Activated naive CD4-positive, alpha-beta T cell (primary cell): Measurements from ENCODE around the gene CAMK2B.

Experiments used
- DNase-seq, 4 experiments: peaks; one replicate each; lab custom pipeline; 2025; lab: John Stamatoyannopoulos, UW

CAMK2B gene

GRCh38 chr7:44286618-44287487 lies 38.5 kb downstream of the CAMK2B start:
- no peak for DNase-seq

GRCh38 chr7:44286182-44286617 lies 39.2 kb downstream of the CAMK2B start:
- DNase-seq, result no peak

- DNase-seq, result no peak
These were observed 39.8 kb downstream of the CAMK2B start for GRCh38 chr7:44285561-44285960.

GRCh38 chr7:44284881-44285541 lies 40.4 kb downstream of the CAMK2B start:
- no peak for DNase-seq

- no peak for DNase-seq
These were observed 41.2 kb downstream of the CAMK2B start for GRCh38 chr7:44284216-44284615.

- no peak for DNase-seq
These were observed 41.8 kb downstream of the CAMK2B start for GRCh38 chr7:44283381-44284211.

GRCh38 chr7:44282601-44283171 lies 42.7 kb downstream of the CAMK2B start:
- DNase-seq, result no peak

GRCh38 chr7:44281811-44282600 lies 43.4 kb downstream of the CAMK2B start:
- DNase-seq, result no peak

GRCh38 chr7:44280993-44281721 lies 44.2 kb downstream of the CAMK2B start:
- DNase-seq, result no peak

- DNase-seq, result no peak
These were observed 44.8 kb downstream of the CAMK2B start for GRCh38 chr7:44280636-44280992.

- no peak for DNase-seq
These were observed 45.5 kb downstream of the CAMK2B start for GRCh38 chr7:44279731-44280505.

GRCh38 chr7:44279286-44279685 lies 46.1 kb downstream of the CAMK2B start:
- no peak for DNase-seq

GRCh38 chr7:44278451-44279161 lies 46.8 kb downstream of the CAMK2B start:
- DNase-seq, result no peak

- no peak for DNase-seq
These were observed 47.5 kb downstream of the CAMK2B start for GRCh38 chr7:44277851-44278250.

GRCh38 chr7:44277391-44277790 lies 48.0 kb downstream of the CAMK2B start:
- DNase-seq, result no peak

GRCh38 chr7:44276571-44277221 lies 48.7 kb downstream of the CAMK2B start:
- no peak for DNase-seq

GRCh38 chr7:44275957-44276570 lies 49.3 kb downstream of the CAMK2B start:
- no peak for DNase-seq

- no peak for DNase-seq
These were observed 50.2 kb downstream of the CAMK2B start for GRCh38 chr7:44275146-44275545.
